IPS-NIHi7 (cell line): Measurements from ENCODE around the gene PLEKHG4.

Source experiments
- DNase-seq: peaks from one replicate; pipeline ENCODE4 v3.0.0; 2012; ENCODE audit warnings: mixed read lengths; ENCODE audit errors: extremely low spot score

Gene PLEKHG4

DNA sequence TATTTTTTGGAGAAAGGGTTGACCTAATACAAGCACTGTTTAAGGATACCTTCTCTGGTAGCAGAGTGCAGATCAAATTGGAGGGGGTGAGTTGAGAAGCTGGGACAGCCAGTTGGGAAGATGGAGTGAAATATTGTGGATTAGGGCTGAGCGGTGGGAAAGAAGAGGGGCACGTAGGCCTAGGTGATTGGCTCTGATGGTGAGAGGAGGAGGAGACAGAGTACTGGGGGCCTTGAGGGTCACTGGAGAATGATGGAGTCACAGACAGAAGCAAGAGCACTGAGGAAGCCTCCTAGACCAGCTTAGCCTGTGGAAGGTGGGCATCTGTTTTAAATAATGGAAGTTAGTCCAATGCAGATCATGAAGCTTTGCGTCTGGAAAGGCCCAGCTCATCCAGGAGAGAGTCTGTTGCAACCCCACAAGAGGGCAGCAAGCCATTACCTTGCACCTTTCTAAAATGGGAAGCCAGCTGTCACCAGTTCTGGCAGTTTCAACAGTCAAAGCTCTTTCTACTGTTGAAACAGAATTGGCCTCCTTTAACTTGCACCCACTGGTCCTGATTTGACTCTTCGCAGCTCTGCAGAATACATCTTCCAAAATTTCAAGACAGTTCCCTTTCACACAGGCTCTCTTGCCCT, 18.8 kb upstream of the PLEKHG4 start:
- DNase-seq: peak; percentile 58

DNA sequence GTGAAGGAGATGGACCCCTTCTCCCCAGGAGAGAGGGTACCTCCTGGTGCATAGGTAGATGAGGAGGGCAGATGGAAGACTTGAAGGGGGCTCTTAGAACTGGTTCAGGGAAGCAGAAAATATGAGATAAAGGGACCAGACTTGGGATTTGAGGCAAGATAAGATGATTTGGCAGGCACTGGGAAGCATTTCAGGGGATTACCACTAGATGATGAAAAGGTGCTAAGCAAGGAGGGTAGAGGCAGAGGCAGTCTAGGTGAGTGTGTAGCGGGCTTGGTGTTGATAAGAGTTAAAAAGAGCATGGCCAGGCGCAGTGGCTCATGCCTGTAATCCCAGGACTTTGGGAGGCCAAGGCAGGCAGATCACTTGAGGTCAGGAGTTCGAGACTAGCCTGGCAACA, 16.1 kb upstream of the PLEKHG4 start:
- no peak for DNase-seq

DNA sequence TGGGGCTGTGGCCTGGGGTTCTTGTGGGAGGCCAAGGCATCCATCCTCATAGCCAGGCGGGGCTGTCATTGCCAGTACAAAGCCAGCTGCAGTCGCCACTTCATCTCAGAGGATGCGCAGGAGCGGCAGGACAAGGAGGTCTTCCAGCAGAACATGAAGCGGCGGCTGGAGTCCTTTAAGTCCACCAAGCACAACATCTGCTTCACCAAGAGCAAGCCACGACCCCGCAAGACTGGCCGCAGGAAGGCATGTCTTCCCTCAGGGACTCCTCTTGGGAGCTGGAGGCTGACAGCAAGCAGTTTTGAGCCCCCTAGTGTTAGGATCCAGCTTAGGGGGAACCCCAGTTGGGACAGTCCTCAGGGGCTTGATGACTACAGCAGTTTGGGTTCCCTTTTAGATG, 15.1 kb upstream of the PLEKHG4 start:
- DNase-seq: no peak

DNA sequence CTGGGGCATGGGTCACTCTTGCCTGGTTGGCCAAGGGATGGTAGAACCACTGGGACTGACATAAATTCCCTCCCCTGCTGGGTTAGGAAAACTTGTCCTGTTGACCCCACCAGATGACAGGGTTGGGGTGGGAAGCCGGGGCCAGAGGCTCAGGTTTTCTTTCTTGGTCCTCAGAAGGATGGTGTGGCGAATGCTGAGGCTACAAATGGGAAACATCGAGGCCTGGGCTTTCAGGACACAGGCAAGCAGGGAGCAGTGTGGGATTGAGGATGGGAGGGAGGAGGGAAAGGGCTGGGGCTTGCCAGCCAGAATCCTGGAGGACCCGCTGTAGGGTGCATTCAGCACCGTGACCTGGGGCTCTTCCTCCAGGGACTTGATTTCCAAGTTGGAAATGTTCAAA, 14.5 kb upstream of the PLEKHG4 start:
- no peak for DNase-seq

DNA sequence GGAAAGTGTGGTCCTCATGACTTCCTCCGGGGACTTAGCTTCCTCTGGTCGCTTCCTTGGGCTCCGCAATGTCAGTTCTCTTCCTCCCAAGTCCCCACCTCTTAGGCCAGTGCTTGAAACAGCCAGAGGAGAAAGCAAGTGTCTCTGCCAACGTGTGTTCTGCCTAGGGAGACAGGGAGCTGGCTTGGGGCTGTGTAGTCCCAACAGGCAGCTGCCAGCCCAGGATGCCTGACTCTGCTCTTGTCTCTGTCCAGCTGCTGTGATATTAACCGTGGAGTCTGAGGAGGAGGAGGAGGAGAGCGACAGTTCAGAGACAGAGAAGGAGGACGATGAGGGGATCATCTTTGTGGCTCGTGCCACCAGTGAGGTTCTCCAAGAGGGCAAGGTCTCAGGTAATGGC, 13.5 kb upstream of the PLEKHG4 start:
- DNase-seq: no peak

DNA sequence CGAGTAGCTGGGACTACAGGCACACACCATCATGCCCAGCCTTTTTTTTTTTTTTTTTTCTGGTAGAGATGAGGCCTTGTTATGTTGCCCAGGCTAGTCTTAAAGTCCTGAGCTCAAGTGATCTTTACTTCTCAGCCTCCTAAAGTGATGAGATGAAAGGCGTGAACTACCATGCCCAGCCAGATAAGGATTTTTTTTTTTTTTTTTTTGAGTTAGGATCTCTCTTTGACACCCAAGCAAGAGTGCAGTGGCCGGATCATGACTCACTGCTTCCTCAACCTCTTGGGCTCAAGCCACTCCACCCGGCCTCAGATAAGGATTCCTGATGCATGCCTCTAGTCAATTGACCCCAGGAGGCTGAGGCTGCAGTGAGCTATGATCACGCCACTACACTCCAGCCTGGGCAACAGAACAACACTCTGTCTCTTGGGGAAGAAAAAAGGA, 11.2 kb upstream of the PLEKHG4 start:
- DNase-seq: no peak

DNA sequence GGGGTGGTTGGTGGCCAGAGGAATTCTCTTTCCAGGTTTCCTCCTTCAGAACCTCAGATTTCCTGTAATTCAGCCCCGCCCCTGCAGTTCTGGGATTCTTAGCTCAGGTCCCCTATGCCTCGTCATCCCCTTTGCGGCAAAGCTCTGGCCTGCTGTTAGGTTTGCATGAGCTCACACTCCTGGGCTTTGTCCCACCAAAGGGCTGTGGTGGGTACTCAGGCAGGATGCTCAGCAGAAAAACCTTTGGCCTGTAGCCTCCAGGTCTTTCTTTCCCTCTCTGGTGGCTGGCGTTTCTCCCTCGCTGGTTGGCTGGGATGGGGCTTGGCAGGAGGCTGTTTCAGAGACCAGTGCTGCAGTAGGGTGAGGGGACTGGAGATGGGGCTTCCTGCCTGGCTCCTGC, 9.6 kb upstream of the PLEKHG4 start:
- no peak for DNase-seq

DNA sequence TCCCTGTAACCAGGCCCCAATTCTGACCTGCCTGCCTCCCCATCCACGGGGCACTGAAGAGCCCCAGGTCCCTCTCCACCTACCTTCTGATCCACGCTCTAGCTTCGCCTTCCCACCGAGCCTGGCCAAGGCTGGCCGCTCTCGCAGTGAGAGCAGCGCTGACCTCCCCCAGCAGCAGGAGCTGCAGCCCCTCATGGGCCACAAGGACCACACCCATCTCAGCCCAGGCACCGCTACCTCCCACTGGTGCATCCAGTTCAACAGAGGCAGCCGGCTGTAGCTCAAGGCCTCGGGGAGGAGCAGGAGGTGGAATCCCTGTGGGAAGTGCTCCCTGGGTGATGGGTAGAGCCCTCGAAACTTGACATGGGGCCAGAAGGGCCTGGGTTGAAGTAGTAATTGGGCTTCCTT, 8.4 kb upstream of the PLEKHG4 start:
- no peak for DNase-seq

DNA sequence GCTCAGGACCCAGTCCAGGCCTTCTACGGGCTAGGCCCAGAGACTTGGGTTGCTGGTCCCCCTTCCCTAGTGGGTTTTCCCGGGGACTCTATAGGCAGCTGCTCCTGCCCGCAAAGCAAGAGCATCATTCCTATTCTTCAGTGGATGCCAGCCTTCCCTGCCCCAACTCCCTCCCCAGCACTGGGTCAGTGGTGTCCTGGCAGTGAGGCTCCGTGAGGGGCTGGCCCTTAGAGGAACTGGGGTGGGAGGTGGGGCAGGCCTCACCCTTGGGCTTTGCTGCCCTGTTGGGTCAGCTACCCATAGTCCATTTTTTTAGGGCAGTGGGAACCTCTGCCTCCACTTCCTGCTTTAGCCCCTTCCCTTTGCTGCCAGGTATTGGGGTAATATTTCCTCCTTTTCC, 7.9 kb upstream of the PLEKHG4 start:
- no peak for DNase-seq

DNA sequence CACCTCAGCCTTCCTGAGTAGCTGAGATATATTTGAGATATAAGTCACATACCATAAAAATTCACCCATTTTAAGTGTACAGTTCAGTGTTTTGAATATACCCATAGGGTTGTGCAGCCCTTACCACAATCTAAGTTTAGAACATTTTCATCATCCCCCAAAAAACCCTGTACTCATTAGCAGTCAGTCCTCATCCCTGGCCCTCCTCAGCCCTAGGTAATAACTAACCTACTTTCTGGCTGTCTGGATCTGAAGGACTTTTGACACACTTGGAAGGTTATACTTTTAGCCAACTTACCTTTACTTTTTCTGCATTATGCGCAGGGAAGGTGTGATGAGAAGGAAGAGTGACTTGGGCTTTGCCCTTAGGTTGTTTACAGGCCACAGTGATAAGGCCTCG, 4.0 kb upstream of the PLEKHG4 start:
- no peak for DNase-seq

DNA sequence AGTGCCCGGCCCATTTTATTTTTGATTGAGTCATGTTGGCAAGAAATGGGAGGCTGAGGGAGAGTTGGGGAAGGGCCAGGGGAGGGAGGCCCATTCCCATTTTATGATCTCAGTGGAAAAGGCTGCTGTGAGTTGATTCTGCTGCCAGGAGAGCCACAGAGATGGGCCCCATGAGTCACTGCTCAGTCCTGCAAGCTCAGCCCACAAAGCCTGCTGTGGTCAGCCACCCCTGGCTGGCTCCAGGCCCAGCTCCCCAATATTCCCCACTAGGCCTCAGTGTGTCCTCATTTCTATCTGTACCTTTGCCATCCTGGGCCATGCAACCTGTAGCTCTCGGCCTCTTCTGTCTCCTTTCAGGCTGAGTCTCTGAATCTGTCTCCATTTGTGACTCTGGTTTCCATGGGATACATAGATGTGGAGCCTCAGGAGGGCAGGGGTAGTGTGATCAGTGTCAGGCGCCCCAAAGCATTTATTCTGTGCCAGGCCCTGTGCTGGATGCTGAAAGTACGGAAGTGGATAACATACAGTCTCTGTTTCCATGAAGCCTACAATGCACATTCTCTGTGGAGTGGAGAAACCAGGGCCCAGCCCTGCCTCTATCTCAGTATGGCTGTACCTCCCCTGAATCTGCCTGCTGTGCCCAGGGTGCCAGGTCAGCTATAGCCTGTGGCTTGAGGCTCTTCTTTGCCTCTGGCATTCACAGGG, 1.9 kb upstream of the PLEKHG4 start:
- no peak for DNase-seq

DNA sequence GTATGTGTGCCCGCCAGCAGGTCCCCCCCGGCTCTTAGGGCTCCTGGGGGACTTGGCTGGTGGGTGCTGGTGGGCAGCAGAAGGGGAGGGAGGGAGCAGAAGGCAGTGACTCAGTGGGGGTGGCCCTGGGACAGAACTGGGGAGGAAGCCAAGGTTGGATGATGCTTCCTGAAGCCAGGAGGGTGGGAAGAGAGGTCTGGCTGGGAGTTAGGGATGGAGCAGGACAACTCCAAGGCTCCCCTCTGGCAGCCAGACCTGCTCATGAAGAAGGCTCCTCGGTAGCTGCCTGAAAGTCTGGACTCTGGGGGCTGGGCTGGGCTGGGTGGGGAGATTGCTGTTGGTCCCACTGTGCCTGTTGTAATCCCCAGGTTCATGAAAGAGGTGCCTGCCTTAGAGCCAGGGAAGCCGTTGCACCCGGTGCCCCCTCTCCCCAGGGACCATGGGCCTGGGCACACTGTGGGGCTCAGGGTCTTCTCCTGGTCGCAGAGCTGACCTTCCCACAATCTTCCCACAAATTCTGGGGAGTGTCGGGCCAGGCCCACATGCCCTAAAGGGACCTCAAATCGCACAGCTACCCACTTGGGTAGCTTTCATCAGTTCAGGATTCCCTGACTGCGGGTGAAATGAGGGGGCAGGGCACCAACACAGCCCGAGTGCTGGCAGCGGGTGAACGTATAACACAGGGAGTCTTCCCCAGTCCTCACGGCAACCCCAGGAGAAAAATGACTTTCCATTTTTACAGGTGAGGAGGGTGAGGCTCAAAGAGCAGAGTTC, 1.1 kb upstream of the PLEKHG4 start:
- no peak for DNase-seq

DNA sequence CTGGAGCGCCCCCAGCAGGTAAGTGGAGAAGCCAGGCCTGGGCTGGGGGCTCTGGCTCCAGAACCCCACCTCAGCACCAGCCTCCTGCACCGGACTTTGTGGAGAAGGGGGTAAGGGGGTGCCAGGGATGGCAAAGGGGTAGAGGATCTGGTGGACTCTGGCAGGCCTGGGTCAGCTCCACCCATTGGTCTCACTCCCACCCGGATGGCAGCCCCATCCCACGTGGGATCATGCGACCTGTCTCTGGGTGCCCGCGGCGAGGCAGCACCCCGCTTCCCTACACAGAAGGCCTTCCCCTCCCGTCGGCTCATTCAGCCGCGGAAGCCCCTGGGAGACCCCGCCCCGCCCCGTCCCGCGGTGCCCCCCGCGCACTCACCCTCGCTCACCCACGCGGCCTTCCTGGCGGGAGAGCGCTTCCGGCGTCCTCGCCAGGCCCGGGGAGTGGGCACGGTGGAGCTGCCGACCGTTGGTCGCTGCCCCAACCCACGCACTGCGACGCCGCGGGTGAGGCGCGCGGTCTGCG, 498 bp upstream of the PLEKHG4 start:
- DNase-seq: peak; percentile 77

DNA sequence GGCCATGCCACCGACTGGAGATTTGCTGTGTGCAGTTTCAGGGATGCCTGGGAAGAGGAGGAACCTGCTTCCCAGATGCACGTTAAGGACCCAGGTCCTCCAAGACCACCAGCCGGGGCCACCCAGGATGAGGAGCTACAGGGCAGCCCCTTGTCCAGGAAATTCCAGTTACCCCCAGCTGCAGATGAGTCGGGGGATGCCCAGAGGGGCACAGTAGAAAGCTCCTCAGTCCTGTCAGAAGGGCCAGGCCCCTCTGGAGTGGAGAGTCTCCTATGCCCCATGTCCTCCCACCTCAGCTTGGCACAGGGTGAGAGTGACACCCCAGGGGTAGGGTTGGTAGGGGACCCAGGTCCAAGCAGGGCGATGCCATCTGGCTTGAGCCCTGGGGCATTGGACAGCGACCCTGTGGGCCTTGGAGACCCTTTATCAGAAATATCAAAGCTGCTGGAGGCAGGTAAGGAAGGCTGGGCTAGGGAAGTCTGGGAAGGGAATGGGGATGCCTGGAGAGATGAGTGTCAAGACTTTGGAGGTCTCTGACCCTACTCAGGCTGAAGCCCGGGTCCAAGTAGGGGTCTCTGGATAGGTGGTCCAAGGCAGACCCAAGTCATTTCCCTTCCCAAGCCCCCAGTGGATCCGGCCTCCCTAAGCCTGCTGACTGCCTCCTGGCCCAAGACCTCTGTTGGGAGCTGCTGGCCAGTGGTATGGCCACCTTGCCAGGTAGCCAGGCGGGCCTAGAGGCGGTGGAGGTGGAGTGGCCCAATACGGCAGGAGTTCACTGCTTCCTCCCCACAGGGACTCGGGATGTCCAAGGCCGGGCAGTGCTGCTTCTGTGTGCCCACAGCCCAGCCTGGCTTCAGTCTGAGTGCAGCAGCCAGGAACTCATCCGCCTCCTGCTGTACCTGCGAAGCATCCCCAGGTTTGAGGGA, 1.0 kb downstream of the PLEKHG4 start:
- DNase-seq: no peak

DNA sequence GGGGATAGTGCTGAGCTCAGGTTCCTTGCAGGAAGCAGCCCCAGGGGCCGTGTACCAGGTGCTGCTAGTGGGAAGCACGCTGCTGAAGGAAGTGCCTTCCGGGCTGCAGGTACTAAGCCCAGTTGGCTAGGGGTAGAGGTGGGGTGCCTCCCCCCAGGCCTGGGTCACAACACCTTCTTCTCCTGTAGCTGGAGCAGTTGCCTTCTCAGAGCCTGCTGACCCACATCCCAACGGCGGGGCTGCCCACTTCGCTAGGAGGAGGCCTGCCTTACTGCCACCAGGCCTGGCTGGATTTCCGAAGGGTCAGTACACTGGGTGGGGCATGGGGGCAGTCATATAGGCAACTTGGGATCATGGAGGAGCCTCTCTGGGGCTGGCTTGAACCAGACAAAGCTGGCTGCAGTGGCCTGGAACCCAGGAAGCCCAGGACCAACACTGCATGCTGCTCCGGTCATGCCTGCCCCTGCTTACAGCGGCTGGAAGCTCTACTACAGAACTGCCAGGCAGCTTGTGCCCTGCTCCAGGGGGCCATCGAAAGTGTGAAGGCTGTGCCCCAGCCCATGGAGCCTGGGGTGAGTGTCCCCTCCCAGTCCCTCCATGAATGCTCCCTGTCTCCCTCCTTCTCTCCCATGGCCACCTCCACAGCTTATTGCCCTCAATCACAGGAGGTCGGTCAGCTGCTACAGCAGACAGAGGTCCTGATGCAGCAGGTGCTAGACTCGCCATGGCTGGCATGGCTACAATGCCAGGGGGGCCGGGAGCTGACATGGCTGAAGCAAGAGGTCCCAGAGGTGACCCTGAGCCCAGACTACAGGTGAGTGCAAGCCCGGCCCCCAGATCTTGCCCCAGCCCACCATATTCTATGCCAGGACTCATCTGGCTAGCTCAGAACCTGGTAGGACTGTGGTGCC, 2.5 kb downstream of the PLEKHG4 start:
- DNase-seq: no peak

DNA sequence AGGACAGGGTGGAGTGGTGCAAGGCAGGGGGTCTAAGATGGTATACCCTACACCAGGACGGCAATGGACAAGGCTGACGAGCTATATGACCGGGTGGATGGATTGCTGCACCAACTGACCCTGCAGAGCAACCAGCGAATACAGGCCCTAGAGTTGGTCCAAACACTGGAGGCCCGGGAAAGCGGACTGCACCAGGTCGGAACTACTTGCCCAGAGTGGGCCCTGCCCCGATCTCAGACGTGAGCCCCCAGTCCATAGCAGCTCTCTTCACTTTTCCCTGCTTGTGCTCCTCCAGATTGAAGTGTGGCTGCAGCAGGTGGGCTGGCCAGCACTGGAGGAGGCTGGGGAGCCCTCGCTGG, 3.1 kb downstream of the PLEKHG4 start:
- no peak for DNase-seq

DNA sequence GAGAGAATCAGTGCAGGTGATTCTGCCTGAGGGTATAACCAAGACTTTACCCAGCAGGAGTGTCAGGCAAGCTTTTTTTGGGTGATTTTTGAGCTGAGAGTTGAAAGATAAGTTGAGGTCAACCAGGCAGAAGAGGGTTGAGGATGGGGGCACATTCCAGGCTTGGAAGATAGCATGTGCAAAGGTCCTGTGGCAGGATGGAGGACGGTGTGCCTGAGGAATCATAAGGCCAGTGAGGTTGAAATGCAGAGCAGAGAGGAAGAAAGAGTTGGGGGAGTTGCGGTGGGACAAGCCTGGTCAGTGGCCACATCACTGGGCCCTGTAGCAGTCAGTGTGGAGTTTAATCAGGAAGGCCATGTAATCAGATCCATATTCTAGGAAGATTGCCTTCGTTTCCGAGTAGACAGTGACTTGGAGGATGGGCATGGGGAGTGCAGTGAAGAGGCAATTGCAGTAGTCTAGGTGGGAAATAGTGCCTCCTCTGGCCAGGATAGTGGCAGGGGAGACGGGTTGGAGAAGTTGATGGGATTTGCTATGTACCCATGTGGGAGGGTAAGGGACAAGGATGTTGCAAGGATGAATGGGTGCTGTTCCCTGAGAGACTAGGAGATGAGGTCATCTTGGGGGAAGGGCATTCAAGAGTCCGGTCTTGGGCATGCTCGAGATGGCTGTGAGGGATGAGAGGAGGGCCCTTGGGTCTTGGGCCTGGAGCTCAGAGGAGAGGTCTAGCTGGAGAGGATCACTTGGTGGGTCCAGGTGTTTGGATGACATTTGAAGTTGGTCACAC, 3.9 kb downstream of the PLEKHG4 start:
- DNase-seq: no peak

DNA sequence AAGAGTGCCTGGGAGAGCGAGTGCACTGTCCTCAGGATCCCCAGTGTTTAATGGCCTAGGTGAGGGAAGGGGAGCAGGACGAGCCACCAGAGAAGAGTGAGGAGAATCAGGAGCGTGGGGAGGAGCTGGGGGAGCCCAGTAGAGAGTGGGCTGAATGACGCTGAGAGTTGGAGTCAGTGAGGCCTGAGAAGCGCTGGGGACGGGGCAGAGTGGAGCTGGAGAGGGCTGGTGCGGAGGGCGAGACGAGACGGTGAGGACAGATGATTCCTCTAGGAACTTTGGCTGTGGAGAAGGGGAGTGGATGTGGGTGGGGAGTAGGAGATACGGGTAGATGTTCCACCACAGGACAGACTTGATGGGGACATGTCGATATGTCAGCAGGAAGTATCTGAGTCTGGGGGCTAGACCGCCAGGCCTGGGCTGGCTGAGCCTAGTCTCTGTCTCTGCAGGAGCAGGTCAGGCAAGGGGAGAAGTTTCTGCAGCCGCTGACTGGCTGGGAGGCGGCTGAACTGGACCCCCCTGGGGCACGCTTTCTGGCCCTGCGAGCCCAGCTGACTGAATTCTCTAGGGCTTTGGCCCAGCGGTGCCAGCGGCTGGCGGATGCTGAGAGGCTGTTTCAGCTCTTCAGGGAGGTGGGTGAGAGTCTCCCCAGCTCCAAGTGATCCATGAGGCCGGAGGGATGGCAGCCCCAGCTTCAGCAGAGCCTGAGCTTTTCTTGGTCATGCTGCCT, 4.7 kb downstream of the PLEKHG4 start:
- no peak for DNase-seq
